PFSK-1 (cell line): ENCODE measurements around the gene CHRNG.

Experiments
- FOXP2 ChIP-seq: optimal IDR thresholded peaks from 2 replicates; pipeline ENCODE3; 2011; ENCODE audit warnings: borderline replicate concordance, control low read depth, inconsistent platforms; ENCODE audit not compliant: insufficient read depth; ENCODE audit errors: extremely low read length, extremely low read depth
- POLR2AphosphoS5 ChIP-seq: IDR thresholded peaks from 2 replicates; pipeline ENCODE4 v1.6.1; 2012; ENCODE audit warnings: low read depth, mild to moderate bottlenecking, control low read depth, low read length, moderate library complexity
- SIN3A ChIP-seq: IDR thresholded peaks from 2 replicates; pipeline ENCODE4 v1.6.1; 2012; ENCODE audit warnings: mild to moderate bottlenecking, low read length, moderate library complexity, borderline replicate concordance; ENCODE audit not compliant: insufficient read depth
- TAF1 ChIP-seq: IDR thresholded peaks from 2 replicates; pipeline ENCODE4 v1.6.1; 2012; ENCODE audit warnings: low read length, control low read depth, borderline replicate concordance; ENCODE audit not compliant: insufficient read depth
- TF ChIP-seq, protein P1 (sequence below), 2 experiments: IDR thresholded peaks; 2 replicates each; pipeline versions ENCODE4 v1.6.1 to v1.8.0; 2011 to 2012; ENCODE audit warnings: low read depth in 2 of 2, low read length in 2 of 2, control low read depth in 1 of 2, inconsistent platforms in 1 of 2, mild to moderate bottlenecking in 1 of 2, moderate library complexity in 1 of 2; ENCODE audit not compliant: insufficient read depth in 1 of 2

The CHRNG gene

DNA sequence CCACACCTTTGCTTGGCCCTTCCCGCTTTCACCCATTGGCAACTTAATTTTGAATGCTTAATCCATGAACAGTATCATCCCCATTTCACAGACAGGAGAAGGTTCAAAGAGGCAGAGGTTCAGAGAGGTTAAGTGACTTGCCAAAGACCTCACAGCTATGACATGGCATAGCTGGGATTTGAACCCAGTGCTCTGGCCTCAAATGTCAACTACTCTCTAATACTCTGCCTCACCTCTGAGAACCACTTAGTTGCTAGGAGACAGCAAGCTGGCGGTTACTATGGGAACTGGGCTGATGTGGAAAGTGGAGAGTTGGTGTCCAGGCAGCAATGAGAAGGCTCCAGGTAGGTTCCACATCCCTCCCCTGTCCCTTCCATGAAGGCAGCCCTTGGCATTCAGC, 35.1 kb upstream of the CHRNG start:
- TF ChIP-seq, protein P1, sequence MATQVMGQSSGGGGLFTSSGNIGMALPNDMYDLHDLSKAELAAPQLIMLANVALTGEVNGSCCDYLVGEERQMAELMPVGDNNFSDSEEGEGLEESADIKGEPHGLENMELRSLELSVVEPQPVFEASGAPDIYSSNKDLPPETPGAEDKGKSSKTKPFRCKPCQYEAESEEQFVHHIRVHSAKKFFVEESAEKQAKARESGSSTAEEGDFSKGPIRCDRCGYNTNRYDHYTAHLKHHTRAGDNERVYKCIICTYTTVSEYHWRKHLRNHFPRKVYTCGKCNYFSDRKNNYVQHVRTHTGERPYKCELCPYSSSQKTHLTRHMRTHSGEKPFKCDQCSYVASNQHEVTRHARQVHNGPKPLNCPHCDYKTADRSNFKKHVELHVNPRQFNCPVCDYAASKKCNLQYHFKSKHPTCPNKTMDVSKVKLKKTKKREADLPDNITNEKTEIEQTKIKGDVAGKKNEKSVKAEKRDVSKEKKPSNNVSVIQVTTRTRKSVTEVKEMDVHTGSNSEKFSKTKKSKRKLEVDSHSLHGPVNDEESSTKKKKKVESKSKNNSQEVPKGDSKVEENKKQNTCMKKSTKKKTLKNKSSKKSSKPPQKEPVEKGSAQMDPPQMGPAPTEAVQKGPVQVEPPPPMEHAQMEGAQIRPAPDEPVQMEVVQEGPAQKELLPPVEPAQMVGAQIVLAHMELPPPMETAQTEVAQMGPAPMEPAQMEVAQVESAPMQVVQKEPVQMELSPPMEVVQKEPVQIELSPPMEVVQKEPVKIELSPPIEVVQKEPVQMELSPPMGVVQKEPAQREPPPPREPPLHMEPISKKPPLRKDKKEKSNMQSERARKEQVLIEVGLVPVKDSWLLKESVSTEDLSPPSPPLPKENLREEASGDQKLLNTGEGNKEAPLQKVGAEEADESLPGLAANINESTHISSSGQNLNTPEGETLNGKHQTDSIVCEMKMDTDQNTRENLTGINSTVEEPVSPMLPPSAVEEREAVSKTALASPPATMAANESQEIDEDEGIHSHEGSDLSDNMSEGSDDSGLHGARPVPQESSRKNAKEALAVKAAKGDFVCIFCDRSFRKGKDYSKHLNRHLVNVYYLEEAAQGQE (IDR thresholded peaks at IDR 0.05; ENCODE audit: insufficient read depth in 1 of 2, low read depth in 2 of 2, low read length in 2 of 2): no peak
- TF ChIP-seq POLR2AphosphoS5 (no peak), SIN3A (no peak), FOXP2 (no peak), TAF1 (no peak)

DNA sequence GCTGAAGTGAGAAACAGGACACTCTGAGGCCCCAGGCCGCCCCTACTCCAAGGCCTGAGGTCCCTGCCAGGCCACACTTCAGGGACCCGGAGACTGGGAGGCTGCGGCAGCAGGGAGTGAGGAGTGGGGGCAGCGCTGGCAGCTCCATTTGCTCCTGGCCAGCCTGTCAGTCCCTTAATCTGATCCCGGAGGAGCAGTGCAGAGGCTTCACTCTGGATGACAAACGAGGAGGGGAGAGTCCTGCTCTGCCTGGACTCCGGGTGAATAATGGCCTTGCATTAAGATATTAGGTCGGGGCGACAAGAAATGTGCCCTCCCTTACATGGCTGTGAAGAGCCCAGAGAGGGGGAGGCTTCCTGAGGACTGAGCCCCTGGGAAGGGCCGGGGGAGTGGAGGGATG, 33.6 kb upstream of the CHRNG start:
- TF ChIP-seq, protein P1 (IDR thresholded peaks at IDR 0.05; ENCODE audit: insufficient read depth in 1 of 2, low read depth in 2 of 2, low read length in 2 of 2): no peak
- TF ChIP-seq TAF1 (no peak), POLR2AphosphoS5 (no peak), SIN3A (no peak), FOXP2 (no peak)

- no peak for TF ChIP-seq TAF1
- TF ChIP-seq FOXP2: no peak
- TF ChIP-seq, protein P1 (IDR thresholded peaks at IDR 0.05; ENCODE audit: insufficient read depth in 1 of 2, low read depth in 2 of 2, low read length in 2 of 2): no peak
- TF ChIP-seq POLR2AphosphoS5: no peak
- no peak for TF ChIP-seq SIN3A
Measured at GRCh38 chr2:232506709-232507108, 32.8 kb upstream of the CHRNG start.

- TF ChIP-seq, protein P1 (IDR thresholded peaks at IDR 0.05; ENCODE audit: insufficient read depth in 1 of 2, low read depth in 2 of 2, low read length in 2 of 2): no peak
- no peak for TF ChIP-seq FOXP2
- TF ChIP-seq SIN3A: no peak
- no peak for TF ChIP-seq POLR2AphosphoS5
Measured at GRCh38 chr2:232508251-232508650, 31.2 kb upstream of the CHRNG start.

DNA sequence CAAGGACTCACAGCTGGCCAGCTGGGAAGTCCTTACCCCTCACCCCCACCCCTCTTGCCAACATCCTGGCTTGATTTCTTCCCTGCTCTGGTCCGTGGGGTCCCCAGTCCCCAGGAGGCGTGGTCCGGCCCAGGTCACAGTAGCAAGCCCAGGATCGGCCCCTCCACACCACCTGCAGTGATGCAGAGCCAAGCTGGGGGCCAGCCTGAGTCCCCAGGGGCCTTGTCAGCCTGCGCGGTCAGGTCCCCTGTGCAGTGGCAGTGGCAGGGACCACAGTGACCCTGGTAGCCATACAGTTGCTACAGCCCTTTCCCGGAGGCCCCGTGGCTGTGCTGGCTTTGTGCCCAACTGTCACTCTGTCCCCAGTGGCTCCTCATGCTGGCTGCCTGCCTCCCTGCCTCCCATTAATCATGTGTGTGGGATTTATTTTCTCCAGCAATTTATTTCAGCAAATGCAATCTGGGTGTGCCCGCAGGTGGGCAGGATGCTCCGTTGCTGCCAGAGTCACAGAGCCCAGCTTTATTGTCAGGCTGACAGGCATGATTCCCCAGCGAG, 28.1 kb upstream of the CHRNG start:
- TF ChIP-seq TAF1 (no peak), SIN3A (no peak), FOXP2 (no peak), POLR2AphosphoS5 (no peak)
- TF ChIP-seq, protein P1 (IDR thresholded peaks at IDR 0.05; ENCODE audit: insufficient read depth in 1 of 2, low read depth in 2 of 2, low read length in 2 of 2): no peak
